D721Med (cell line): ENCODE data around the gene GPC6.

Experiments used
- DNase-seq: peaks from one replicate; pipeline ENCODE4 v3.0.0; 2011; ENCODE audit warnings: low spot score; ENCODE audit not compliant: insufficient read length
- FAIRE-seq: peaks from 2 replicates; lab custom pipeline; 2011; peaks lifted over from hg19 to GRCh38; lab: Jason Lieb, UNC
- CTCF ChIP-seq: IDR thresholded peaks from 2 replicates; pipeline ENCODE4 v1.5.1; 2012; ENCODE audit warnings: mild to moderate bottlenecking, control low read depth; ENCODE audit not compliant: insufficient read depth; ENCODE audit errors: missing control alignments

The GPC6 gene

GRCh38 chr13:93284064-93284463 is 57.5 kb downstream of the GPC6 start:
- FAIRE-seq (peak; percentile 95), DNase-seq (no peak)

DNA sequence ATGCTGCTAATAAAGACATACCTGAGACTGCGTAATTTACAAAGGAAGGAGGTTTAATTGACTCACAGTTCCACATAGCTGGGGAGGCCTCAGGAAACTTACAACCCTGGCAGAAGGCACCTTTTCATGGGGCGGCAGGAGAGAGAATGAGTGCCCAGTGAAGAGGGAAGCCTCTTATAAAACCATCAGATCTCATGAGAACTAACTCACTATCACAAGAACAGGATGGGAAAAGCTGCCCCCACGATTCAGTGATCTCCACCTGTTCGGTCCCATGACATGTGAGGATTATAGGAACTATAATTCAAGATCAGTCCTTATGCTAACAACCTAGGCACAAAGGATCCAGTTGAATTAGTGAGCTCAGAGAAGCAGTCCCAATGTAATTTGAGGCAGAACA is 59.4 kb downstream of the GPC6 start:
- TF ChIP-seq CTCF = no peak
- no peak for FAIRE-seq
- no peak for DNase-seq

More at GRCh38 chr13:93284064-93284463, 57.5 kb downstream of the GPC6 start:
- TF ChIP-seq CTCF = no peak

DNA sequence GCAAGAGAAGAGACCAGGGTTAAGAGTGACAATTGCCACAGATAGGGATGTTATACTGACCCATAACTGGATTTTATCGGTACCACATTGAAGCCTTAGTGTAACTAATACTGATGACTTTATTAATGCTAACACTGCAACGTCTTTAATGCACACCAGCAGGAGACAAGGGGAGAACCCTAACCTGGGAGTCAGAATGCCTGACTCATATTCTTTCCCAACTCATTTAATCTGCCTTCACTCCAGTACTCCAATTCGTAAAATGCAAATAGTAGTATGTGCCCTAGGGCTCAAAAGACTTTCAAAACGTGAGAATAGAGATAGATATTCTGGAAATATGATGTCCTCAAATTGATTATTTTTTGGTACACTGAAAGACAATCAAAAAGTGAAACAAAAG is 62.4 kb downstream of the GPC6 start:
- DNase-seq (no peak), FAIRE-seq (no peak)
- TF ChIP-seq CTCF = no peak

GRCh38 chr13:93289842-93290241 is 63.2 kb downstream of the GPC6 start:
- no peak for TF ChIP-seq CTCF
- no peak for DNase-seq

GRCh38 chr13:93290503-93290902 is 63.9 kb downstream of the GPC6 start:
- no peak for FAIRE-seq
- DNase-seq = no peak
- no peak for TF ChIP-seq CTCF

More at GRCh38 chr13:93289842-93290241, 63.2 kb downstream of the GPC6 start:
- peak; percentile 64 for FAIRE-seq

DNA sequence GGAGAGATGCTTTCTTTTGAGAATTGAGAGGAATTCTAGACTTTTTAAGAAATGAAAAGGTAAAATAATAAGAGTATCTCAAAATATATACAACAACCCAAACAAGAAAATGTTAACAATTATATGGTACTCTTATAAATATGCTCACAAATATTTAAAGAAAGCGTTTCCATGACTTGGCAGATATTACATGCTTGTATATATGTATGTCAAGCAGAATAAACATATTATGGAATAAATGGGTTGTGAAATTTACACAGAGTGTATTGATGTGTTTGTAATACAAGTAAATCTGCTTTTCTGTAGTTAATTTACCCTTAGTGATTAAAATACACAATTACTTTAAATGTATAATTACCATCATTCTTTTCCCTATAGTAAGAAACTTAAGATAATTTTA is 65.8 kb downstream of the GPC6 start:
- DNase-seq (no peak), FAIRE-seq (no peak)
- no peak for TF ChIP-seq CTCF

GRCh38 chr13:93293710-93294109 is 67.1 kb downstream of the GPC6 start:
- no peak for TF ChIP-seq CTCF
- DNase-seq (no peak), FAIRE-seq (no peak)
